EH (cell line): Measurements from ENCODE around the gene AADACL4.
"Not testable (repeated sequence)": the region's sequence is repeated elsewhere in the genome, so short reads cannot be mapped to it uniquely, and the experiment has no call there.

Experiments
- DNase-seq: peaks from one replicate; pipeline ENCODE4 v3.0.0-alpha.2; 2015; ENCODE audit warnings: low read depth

AADACL4 gene

DNA sequence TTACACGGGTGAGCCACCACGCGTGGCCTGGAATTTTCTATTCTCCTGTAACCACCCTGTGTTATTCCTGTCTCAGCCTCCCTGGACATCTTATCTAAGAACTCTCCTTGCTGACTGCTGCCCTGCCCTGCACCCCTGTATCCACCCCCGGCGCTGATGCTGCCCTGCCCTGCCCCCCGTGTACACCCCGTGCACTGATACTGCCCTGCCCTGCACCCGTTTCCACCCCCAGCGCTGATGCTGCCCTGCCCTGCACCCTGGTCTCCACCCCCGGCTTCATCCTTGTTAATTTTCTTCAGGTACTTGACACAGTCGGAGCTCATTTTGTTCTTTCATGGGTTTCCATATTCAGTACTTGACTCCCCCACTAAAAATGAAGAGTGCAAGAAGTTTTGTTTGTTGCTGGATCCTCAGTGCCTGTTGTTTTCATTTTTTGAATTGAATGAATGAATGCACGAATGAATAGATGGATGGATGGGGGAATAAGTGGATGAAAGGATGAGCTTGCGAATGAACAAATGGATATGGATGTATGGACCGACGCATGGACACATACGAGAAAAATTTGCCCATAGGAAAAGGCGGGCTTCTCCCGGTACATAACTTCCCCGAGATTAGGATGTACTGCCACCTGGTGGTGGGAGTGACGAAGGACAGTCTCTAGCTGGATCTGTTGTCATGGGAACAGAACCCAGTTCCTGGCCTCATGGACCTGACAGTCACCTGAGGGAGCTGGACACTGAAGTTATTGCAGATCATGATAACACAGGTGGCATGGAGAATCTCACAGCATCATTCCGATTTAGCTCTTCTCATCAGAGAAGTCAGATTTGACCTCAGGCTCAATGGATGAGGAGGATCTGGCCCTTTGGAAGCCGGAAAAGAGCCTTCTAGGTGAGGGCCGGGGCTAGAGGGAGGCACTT is 14.9 kb downstream of the AADACL4 start:
- DNase-seq, result peak; percentile 78

- no peak for DNase-seq
Measured at GRCh38 chr1:12661606-12662219, 17.8 kb downstream of the AADACL4 start.

DNA sequence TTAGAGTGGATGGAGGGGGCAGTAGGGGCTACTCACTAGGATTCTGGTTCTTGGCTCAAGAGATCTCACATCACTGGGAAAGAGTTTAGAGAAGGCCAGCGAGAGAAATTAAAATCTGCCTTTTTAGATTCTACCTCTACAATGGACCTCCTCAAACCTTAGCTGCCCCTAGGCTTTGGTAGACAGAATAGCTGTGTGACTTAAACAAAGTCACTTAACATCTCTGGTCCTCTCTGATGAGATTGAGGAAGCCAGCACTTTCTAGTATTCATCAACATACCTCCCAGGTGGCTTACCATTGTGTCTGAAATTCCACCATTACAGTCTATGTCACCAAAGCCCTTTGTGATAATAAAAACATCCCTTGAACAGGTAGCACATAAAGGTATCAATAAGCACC is 18.7 kb downstream of the AADACL4 start:
- DNase-seq, result no peak

GRCh38 chr1:12665511-12665910 is 21.6 kb downstream of the AADACL4 start:
- DNase-seq, result no peak

- DNase-seq, result no peak
Measured at GRCh38 chr1:12666141-12666735, 22.4 kb downstream of the AADACL4 start.

- no peak for DNase-seq
Measured at GRCh38 chr1:12669529-12670068, 25.7 kb downstream of the AADACL4 start.

DNA sequence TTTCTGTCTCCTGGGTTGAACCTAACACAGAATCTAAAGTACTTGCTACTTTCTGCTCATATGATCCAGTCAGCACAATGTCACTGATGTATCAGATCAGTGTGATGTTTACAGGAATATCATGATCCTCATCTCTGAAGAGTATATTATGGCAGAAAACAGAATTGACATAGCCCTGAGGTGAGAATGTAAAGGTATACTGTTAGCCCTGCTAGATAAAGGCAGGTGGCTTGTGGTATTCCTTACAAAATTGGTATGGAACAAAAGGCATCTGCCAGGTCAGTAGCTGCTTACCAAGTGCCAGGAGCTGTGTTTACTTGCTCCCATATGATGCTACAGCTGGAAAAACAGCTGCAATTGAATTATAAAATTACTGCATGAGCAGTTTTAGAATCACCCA is 30.5 kb downstream of the AADACL4 start:
- DNase-seq, result no peak

DNA sequence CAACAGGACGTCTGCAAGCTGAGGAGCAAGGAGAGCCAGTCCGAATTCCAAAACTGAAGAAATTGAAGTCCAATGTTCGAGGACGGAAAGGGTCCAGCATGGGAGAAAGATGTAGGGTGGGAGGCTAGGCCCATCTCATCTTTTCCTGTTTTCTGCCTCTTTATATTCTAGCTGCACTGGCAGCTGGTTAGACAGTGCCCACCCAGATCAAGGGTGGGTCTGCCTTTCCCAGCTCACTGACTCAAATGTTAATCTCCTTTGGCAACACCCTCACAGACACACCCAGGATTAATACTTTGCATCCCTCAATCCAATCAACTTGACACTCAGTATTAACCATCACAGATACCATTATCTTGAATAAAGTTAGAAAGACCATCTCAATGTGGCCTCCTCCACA is 32.2 kb downstream of the AADACL4 start:
- not testable (repeated sequence) for DNase-seq

DNA sequence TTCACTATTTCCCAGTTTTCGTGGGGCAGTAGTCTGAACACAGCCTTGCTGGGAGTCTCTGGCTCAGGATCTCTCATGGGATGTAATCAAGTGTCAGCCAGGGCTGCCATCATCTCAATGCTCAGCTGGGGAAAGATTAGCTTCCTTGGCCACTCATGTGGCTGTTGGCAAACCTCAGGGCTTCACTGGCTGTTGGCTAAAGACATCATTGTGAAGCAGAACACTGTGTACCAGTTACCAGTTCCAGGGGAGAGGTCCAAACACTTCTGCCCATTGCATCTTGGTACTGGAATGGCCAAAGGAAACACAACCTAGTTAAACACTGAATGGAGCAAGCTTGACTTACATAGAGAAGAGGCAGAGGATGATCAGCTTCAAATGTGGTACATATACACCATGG is 33.7 kb downstream of the AADACL4 start:
- DNase-seq, result no peak

DNA sequence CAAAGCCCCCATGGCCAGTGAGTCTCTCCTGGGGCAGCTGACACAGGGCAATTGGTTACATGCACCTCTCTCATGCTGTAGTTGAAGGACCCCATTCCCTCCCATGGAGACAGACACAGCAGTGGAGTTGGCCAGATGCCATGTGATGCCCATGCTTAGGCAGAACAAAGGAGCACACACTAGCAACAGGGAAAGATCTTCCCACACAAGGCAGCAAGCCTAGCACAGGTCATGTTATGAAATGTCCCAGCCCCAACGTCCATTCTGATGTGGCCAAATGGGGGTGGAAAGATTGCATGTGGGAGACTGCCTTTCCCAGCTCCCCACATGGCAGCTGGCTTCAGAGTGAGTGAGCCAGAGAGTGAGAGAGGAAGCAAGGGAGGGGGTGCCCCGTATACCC is 34.5 kb downstream of the AADACL4 start:
- no peak for DNase-seq

DNA sequence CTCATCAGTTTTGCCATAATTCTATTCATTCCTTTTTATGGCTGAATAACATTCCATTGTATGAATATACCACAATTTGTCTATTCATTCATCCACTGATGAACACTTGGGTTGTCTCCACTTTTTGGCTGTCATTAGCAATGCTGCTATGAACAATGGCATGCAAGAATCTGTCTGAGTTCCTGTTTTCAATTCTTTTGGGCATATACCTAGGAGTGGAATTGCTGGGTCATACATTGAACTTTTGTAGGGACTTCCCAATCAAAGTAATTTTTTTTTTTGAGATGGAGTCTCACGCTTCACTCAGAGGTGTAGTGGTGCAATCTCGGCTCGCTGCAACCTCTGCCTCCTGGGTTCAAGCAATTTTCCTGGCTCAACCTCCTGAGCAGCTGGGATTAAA is 34.9 kb downstream of the AADACL4 start:
- peak; percentile 29 for DNase-seq

DNA sequence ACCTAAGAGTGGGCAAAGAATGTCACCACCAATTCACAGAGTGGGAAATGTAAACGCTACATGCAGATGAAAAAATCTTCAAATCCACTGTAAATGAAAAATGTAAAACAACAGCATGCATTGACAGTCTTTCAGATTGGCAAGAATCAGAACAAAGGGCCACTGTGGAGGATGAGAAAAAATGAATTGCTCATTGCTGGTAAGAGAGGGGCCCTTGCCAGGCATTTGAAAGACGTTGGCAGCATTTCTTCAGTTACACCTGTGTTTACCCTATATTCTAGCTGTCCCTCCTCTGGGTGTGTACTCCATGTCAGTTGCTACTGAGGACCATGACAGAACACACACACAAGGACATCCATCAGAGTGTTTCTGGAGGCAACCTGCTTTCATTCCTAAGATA is 46.3 kb downstream of the AADACL4 start:
- DNase-seq, result no peak

DNA sequence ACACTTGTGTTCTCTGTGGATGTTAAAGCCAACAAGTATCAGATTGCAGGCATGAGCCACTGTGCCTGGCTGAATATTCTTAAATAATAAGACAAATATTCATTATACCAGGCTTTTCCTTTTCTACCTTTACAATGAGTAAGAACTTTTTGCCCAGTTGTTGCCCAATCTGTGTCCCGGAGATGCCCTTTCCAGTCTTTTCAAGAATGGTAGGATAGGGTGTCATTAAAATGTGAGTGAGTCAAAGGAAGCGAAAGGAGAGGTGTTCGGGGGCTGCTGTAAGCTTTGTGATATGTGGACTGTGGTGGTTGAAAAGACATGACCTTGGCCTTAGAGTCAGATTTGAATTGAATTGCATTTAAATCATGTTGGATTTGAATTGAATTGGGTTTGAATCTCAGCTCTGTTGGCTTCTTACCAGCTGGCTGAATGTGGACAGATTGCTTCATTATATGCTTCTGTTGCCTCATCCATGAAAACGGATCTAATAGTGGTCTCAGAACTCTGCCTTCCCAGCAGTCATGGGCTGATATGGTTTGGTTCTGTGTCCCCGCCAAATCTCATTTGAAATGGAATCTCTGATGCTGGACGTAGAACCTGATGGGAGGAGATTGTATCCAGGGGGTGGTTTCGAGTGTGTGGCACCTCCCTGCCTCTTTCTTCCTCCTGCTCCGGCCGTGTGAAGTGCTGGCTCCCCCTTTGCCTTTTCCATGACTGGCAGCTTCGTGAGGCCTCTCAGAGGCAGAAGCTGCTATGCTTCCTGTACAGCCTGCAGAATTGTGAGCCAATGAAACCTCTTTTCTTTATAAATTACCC is 49.3 kb downstream of the AADACL4 start:
- DNase-seq, result no peak

DNA sequence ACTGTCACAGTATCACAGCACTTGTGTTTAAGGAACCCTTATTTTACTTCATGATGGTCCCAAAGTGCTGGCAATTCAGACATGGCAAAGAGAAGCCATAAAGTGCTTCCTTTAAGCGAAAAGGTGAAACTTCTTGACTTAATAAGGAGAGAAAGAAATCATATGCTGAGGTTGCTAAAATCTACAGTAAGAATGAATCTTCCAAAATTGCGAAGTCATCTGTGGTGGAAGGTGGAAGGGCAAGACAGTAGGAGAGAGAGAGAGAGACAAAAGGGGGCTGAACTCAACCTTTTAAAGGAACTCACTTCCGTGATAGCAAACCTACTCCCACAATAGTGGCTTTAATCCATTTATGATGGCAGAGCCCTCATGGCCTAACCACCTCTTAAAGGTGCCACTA is 52.8 kb downstream of the AADACL4 start:
- DNase-seq, result no peak

DNA sequence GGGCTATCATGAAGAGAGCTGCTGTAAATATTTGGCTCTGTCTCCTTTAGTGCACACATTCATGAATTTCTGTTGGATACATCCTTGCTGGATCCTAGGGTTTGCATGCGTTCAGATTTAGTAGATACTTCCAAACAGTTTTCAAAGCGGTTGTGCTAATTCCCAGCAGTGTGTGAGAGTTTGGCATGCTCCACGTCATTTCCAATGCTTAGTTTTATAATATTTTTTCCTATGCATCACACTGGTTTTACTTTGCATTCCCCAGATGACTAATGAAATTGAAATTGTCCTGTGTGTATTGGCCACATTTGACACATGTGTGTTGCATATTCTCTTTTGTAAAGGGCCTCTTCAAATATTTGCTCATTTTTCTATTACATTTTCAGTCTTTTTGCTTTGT is 53.5 kb downstream of the AADACL4 start:
- peak; percentile 78 for DNase-seq

GRCh38 chr1:12703821-12704451 is 60.1 kb downstream of the AADACL4 start:
- no peak for DNase-seq

GRCh38 chr1:12706061-12706460 is 62.2 kb downstream of the AADACL4 start:
- DNase-seq, result no peak

DNA sequence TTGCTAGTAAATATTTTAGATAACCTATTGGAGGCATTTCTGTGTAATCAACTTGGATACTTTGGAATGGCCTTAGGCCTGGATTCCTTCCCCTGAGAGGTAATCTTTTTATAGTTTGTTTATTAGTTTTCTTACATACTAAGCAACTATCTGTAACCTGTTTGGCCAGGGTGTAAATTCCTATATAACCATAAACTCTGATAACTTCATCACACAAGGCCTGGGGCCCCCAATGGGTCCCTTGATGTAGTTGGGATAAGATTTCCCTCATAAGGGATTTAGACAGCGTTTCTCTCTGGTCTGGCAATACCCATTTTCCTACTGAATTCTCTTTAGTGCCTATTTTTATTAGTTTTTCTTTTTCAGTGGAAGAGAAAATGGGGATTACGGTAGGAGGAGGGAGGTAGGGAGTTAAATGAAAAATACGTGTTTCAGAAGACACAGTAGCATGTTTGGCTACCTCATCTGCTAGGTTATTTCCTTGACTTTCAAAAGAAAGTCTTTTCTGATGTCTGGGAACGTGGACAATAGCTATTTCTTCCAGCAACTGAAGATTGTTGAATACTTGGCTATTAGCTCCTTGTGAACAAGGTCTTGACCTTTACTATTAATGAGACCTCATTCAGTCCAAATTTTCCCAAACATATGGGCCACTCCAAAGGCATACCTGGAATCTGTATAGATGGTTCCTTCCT is 64.7 kb downstream of the AADACL4 start:
- no peak for DNase-seq

- peak; percentile 49 for DNase-seq
Measured at GRCh38 chr1:12709091-12709491, 65.2 kb downstream of the AADACL4 start.

- peak; percentile 71 for DNase-seq
Measured at GRCh38 chr1:12709696-12710095, 65.8 kb downstream of the AADACL4 start.

DNA sequence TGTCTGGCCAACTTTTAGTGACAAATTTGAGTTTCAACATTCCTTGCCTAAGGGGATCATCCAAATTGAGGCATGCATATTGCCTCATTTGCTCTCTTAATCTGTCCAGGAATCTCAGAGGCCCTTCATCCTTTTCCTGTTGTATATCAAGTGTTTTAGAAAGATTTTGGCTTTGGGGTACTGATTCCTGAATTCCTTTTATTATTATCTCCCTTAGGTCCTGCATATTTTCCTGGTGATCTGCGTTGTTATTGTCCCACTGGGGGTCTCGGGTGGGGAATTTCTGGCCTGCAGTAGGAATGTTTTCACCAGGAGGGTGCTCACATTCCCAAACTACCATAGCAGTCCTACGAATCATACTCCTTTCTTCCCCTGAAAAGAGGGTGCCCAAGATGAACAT is 67.7 kb downstream of the AADACL4 start:
- DNase-seq, result peak; percentile 80
